ENCODE results near the gene HOXD12. TPM values are rescaled to one million over a fixed set of nuclear protein-coding genes. Genes with fewer than 3 reads are reported as not detected.

Gene HOXD12
- total and polyA plus RNA-seq, 2 experiments from 2014 or later = not detected

DNA sequence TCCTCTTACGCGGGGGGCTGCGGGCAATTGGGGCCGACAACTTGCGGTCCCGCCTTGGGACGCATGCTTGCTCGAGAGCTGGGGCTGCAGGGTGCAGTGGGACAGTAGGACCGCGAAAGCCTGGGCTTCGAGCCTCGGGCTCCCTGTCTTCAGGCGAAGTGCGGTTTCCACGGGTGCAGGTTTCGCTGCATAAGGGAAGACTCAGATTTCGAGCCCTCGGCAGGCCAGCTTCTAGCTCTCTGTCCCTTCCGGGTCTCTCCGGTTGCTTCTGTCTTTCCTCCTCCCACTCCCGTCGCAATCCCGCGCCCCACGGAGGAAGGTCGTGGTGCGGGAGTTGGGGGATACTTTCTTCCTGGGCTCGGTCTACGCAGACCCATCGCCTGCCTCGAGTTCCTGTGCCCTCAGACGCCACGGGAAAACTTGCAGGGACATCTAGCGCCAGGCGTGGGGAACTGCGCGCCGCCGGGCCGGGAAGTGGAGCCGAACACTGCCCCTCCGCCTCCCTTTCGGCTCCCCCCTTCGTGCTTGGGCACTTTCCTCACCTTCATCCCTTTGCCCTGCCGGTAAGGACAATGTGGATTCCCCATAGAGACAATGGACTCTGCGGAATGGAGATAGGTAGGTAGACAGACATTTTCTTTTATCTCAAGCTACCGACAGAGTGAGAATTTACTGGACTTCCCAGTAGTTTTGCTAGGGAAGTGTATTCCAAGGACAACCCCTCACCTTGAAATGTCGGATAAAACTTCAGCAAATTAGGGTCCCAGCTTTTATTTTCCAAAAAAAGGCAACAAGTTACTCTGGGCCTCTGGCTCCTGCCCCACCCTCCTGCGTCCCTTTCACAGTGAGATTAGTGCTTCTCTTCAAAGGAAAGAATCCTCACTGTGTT is 11.3 kb upstream of the HOXD12 start:
- Histone ChIP-seq H3F3A (replicated peaks; ENCODE audit: low read depth) (peaks cover 46% of the 10 kb centered on the region), H3K27me3 (ENCODE audit: insufficient read depth) (peaks cover 99% of the 10 kb centered on the region), H3K4me3 (peak overlapping the region; percentile 50), H3K36me3 (ENCODE audit: insufficient read depth) (no peaks in the 10 kb centered on the region), H3K9me2 (ENCODE audit: insufficient read depth) (no peaks in the 10 kb centered on the region), H3K4me2 (peak overlapping the region; percentile 81), H3K79me2 (replicated peaks; ENCODE audit: insufficient read depth) (no peaks in the 10 kb centered on the region), H3K4me1 (ENCODE audit: insufficient read depth) (peaks cover 42% of the 10 kb centered on the region), H2AFZ (no peak overlapping the region; the same call in 1 of the 2 replicates), H4K20me1 (replicated peaks; ENCODE audit: insufficient read depth) (peaks cover 45% of the 10 kb centered on the region), H3K27ac (ENCODE audit: low read depth) (no peak overlapping the region)
- TF ChIP-seq JUNB (IDR thresholded peaks at IDR 0.05; ENCODE audit: unreplicated experiment) = no peak
- TF ChIP-seq POLR2AphosphoS5 (IDR thresholded peaks at IDR 0.05; ENCODE audit: low read depth) = no peak
- TF ChIP-seq ZNF462 (CRISPR knock-in tag; IDR thresholded peaks at IDR 0.05) = no peak
- TF ChIP-seq CREB1 (CRISPR knock-in tag; IDR thresholded peaks at IDR 0.05; ENCODE audit: low read depth) = no peak
- TF ChIP-seq STAT1 (IDR thresholded peaks at IDR 0.05; ENCODE audit: unreplicated experiment) = no peak
- no peak for TF ChIP-seq NANOG (IDR thresholded peaks at IDR 0.05; ENCODE audit: borderline replicate concordance)
- peak; percentile 46 for TF ChIP-seq EZH2phosphoT487 (IDR thresholded peaks at IDR 0.05; ENCODE audit: unreplicated experiment)
- TF ChIP-seq ZNF114 (CRISPR knock-in tag; IDR thresholded peaks at IDR 0.05) = no peak
- TF ChIP-seq CTCF (conservative IDR thresholded peaks at IDR 0.05; ENCODE audit: low read depth in 2 of 2) = peak; percentile 59 to 66
- no peak for TF ChIP-seq REST (IDR thresholded peaks at IDR 0.05; ENCODE audit: unreplicated experiment)
- peak; percentile 82 for TF ChIP-seq EZH2 (IDR thresholded peaks at IDR 0.05; ENCODE audit: low read depth, unreplicated experiment)
- TF ChIP-seq ETS1 (IDR thresholded peaks at IDR 0.05) = no peak
- TF ChIP-seq ZNF331 (CRISPR knock-in tag; IDR thresholded peaks at IDR 0.05; ENCODE audit: low read depth) = no peak
- DNase-seq (ENCODE audit: low spot score) (peak; percentile 88), ATAC-seq (peak; percentile 44)
- Mint-ChIP-seq H3K9me3 (peaks cover 7% of the 10 kb centered on the region; the same call in 2 of the 3 replicates), H3K36me3 (ENCODE audit: low read depth) (no peaks in the 10 kb centered on the region), H3K27ac (no peak overlapping the region), H3K4me3 (peak overlapping the region; percentile 70), H3K4me1 (peaks cover 33% of the 10 kb centered on the region), H3K27me3 (ENCODE audit: insufficient read depth, low read depth, poor library complexity) (peaks cover 95% of the 10 kb centered on the region)
